Smooth muscle cell (in vitro differentiated cells): ENCODE results near the gene ABCA10. TPM values are rescaled to one million over a fixed set of nuclear protein-coding genes. Genes with fewer than 3 reads are reported as not detected.

Experiments
- DNase-seq: peaks from one replicate; lab custom pipeline; 2025; ENCODE audit not compliant: unreplicated experiment; lab: John Stamatoyannopoulos, UW
- H2AFZ ChIP-seq: fragments of 200-600 bp; sonication (generic); 2 replicates; pipeline ENCODE4 v1.6.0; 2016; ENCODE audit warnings: antibody characterized with exemption, low read depth, mild to moderate bottlenecking
- H3F3A ChIP-seq: fragments of 200-600 bp; sonication (generic); 2 replicates; pipeline ENCODE4 v1.6.0; 2017; ENCODE audit warnings: antibody characterized with exemption, low read depth
- H3K27ac ChIP-seq: fragments of 200-600 bp; sonication (generic); 2 replicates; pipeline ENCODE4 v1.5.1; 2016; ENCODE audit warnings: low read depth, mild to moderate bottlenecking
- H3K27me3 ChIP-seq: fragments of 200-600 bp; sonication (generic); 2 replicates; pipeline ENCODE4 v1.6.1; 2016; ENCODE audit warnings: low read depth, mild to moderate bottlenecking
- H3K36me3 ChIP-seq: fragments of 200-600 bp; sonication (generic); 2 replicates; pipeline ENCODE4 v1.5.1; 2016; ENCODE audit warnings: low read depth
- H3K4me1 ChIP-seq: fragments of 200-600 bp; sonication (generic); 2 replicates; pipeline ENCODE4 v1.5.1; 2016; ENCODE audit warnings: low read depth
- H3K4me2 ChIP-seq: fragments of 200-600 bp; sonication (generic); 2 replicates; pipeline ENCODE4 v1.6.0; 2016; ENCODE audit warnings: mild to moderate bottlenecking
- H3K4me3 ChIP-seq: fragments of 200-600 bp; sonication (generic); 2 replicates; pipeline ENCODE4 v1.5.1; 2016; ENCODE audit warnings: mild to moderate bottlenecking
- H3K79me2 ChIP-seq: fragments of 200-600 bp; sonication (generic); 2 replicates; pipeline ENCODE4 v1.6.0; 2016; ENCODE audit warnings: low read depth, mild to moderate bottlenecking
- H3K9ac ChIP-seq: fragments of 200-600 bp; sonication (generic); 2 replicates; pipeline ENCODE4 v1.6.0; 2016; ENCODE audit warnings: low read depth
- H3K9me3 ChIP-seq: fragments of 200-600 bp; sonication (generic); replicated peaks from 2 replicates; pipeline ENCODE4 v1.5.1; 2016; ENCODE audit warnings: low read depth
- H4K20me1 ChIP-seq: fragments of 200-600 bp; sonication (generic); 2 replicates; pipeline ENCODE4 v1.6.0; 2016; ENCODE audit warnings: low read depth
- CTCF ChIP-seq: fragments of 200-600 bp; sonication (generic); IDR thresholded peaks from 2 replicates; pipeline ENCODE4 v1.5.1; 2017; ENCODE audit warnings: borderline replicate concordance, mild to moderate bottlenecking, antibody characterized with exemption; ENCODE audit not compliant: insufficient read depth, poor library complexity, severe bottlenecking
- WGBS: methylation state at CpG from one replicate; pipeline ENCODE4 v1.1.7; 2016; ENCODE audit warnings: low lambda C conversion rate; 5-methylcytosine and 5-hydroxymethylcytosine counted together
- microRNA-seq: library from miRNA; unstranded; fragments of <30 nt; microRNA quantifications from one replicate; pipeline ENCODE4, GENCODE V29; 2016; ENCODE audit warnings: borderline number of aligned reads
- polyA plus RNA-seq: library from polyadenylated mRNA; unstranded; fragments of >200 nt; fragmentation: Nextera tagmentation; extraction: Ambion mirVana; gene quantifications from 2 replicates; pipeline ENCODE4 v1.2.1, GENCODE V29; 2016
- small RNA-seq: library from RNA; depleted of rRNA; stranded (forward); fragments of <200 nt; gene quantifications from one replicate; pipeline ENCODE3, GENCODE V24; 2014
- total RNA-seq: library from RNA; depleted of rRNA; stranded (reverse); fragments of >200 nt; gene quantifications from 2 replicates; pipeline ENCODE4 v1.2.3, GENCODE V29; 2014

The ABCA10 gene
- total and polyA plus RNA-seq, 2 experiments from 2014 or later = not detected

GRCh38 chr17:69103557-69104233 is 124.9 kb downstream of the ABCA10 start:
- no peaks in the 10 kb centered on the region for H3K4me1 ChIP-seq

GRCh38 chr17:69098625-69099024 is 130.0 kb downstream of the ABCA10 start:
- Histone ChIP-seq H3K36me3 (no peaks in the 10 kb centered on the region), H3K4me1 (no peaks in the 10 kb centered on the region), H3K27ac (no peak overlapping the region), H3K4me3 (no peak overlapping the region), H3K9ac (no peak overlapping the region), H3F3A (no peaks in the 10 kb centered on the region), H2AFZ (no peak overlapping the region), H3K4me2 (no peak overlapping the region), H3K27me3 (no peaks in the 10 kb centered on the region), H3K9me3 (no peaks in the 10 kb centered on the region), H4K20me1 (no peaks in the 10 kb centered on the region), H3K79me2 (no peaks in the 10 kb centered on the region)
- no peak for DNase-seq
- TF ChIP-seq CTCF = no peak
- WGBS = 96% methylated on average over 4 of the region's 4 CpGs

More at GRCh38 chr17:69103557-69104233, 124.9 kb downstream of the ABCA10 start:
- Histone ChIP-seq H3K9ac (no peak overlapping the region), H3K36me3 (no peaks in the 10 kb centered on the region), H3K4me2 (no peak overlapping the region), H3K4me3 (no peak overlapping the region), H3K9me3 (no peaks in the 10 kb centered on the region), H3K27ac (no peak overlapping the region), H4K20me1 (no peaks in the 10 kb centered on the region), H3F3A (no peaks in the 10 kb centered on the region), H3K27me3 (no peaks in the 10 kb centered on the region), H2AFZ (no peak overlapping the region), H3K79me2 (no peaks in the 10 kb centered on the region)
- DNase-seq = no peak
- no peak for TF ChIP-seq CTCF
- 90% methylated on average over 9 of the region's 9 CpGs for WGBS

Small RNAs within 50 kb of the gene (microRNA-seq; reads per million reads assigned to microRNA genes)
- gene MIR4524A = not detected
- gene MIR4524B = not detected

Small RNAs within 50 kb of the gene (small RNA-seq; reads per million reads assigned to genes)
- not detected for gene MIR4524B

Other genes with a start within 250 kb of the ABCA10 start
- gene ABCA9, start 167.9 kb downstream of the ABCA10 start, total RNA-seq = 0.18 TPM in 1 of 2 replicates, not detected in the other
- gene ABCA9, start 167.9 kb downstream of the ABCA10 start, polyA plus RNA-seq = not detected in 2 replicates
- 0.04 TPM in 1 of 2 replicates, not detected in the other for gene ABCA6, start 86.9 kb downstream of the ABCA10 start, total RNA-seq
- not detected in 2 replicates for gene ABCA6, start 86.9 kb downstream of the ABCA10 start, polyA plus RNA-seq
- 11.3 and 16.0 TPM in 2 replicates for gene ABCA5, start 98.3 kb upstream of the ABCA10 start, total RNA-seq
- gene ABCA5, start 98.3 kb upstream of the ABCA10 start, polyA plus RNA-seq = 2.2 TPM in 2 replicates
- gene MAP2K6, start 185.9 kb upstream of the ABCA10 start, total RNA-seq = 8.1 and 8.2 TPM in 2 replicates
- 3.8 and 5.0 TPM in 2 replicates for gene MAP2K6, start 185.9 kb upstream of the ABCA10 start, polyA plus RNA-seq